Measurements from ENCODE around the gene FILIP1L.

- TF ChIP-seq, protein P1, sequence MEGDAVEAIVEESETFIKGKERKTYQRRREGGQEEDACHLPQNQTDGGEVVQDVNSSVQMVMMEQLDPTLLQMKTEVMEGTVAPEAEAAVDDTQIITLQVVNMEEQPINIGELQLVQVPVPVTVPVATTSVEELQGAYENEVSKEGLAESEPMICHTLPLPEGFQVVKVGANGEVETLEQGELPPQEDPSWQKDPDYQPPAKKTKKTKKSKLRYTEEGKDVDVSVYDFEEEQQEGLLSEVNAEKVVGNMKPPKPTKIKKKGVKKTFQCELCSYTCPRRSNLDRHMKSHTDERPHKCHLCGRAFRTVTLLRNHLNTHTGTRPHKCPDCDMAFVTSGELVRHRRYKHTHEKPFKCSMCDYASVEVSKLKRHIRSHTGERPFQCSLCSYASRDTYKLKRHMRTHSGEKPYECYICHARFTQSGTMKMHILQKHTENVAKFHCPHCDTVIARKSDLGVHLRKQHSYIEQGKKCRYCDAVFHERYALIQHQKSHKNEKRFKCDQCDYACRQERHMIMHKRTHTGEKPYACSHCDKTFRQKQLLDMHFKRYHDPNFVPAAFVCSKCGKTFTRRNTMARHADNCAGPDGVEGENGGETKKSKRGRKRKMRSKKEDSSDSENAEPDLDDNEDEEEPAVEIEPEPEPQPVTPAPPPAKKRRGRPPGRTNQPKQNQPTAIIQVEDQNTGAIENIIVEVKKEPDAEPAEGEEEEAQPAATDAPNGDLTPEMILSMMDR (IDR thresholded peaks at IDR 0.05), result no peak
- no peak for TF ChIP-seq POLR2A (IDR thresholded peaks at IDR 0.05)
Observed at GRCh38 chr3:100106094-100106493, 8.2 kb downstream of the FILIP1L start.

Data from adrenal gland (tissue), 5 donors.